ENCODE measurements around the gene ABCA13. TPM values are rescaled to one million over a fixed set of nuclear protein-coding genes. Genes with fewer than 3 reads are reported as not detected.

Gene ABCA13
- polyA plus RNA-seq, 1 donor (not counting 4 experiments of a cell fraction or from before 2014, with no cell fraction given), result 0.76 TPM

GRCh38 chr7:48667407-48667806 is 496.1 kb downstream of the ABCA13 start:
- H2AFZ ChIP-seq (ENCODE audit: control insufficient read depth, low read length), result no peak overlapping the region
- no peak overlapping the region for H3K27ac ChIP-seq (ENCODE audit: control insufficient read depth, insufficient read depth, low read length)
- FAIRE-seq, result no peak
- no peaks in the 10 kb centered on the region for H3K9me3 ChIP-seq (ENCODE audit: control insufficient read depth, low read depth, low read length)
- DNase-seq (ENCODE audit: low read depth, low spot score), result no peak
- H3K4me1 ChIP-seq (ENCODE audit: control insufficient read depth, extremely low read depth, insufficient read depth, low read length), result no peaks in the 10 kb centered on the region
- no peak for TF ChIP-seq CTCF (optimal IDR thresholded peaks at IDR 0.05 in 1 of 3, IDR thresholded peaks at IDR 0.05 in 1 of 3, conservative IDR thresholded peaks at IDR 0.05 in 1 of 3; ENCODE audit: extremely low read depth in 1 of 3, insufficient read depth in 2 of 3, low read length in 3 of 3)
- no peak for TF ChIP-seq EZH2 (IDR thresholded peaks at IDR 0.05; ENCODE audit: low read length)
- no peaks in the 10 kb centered on the region for H3K36me3 ChIP-seq (ENCODE audit: control insufficient read depth in 2 of 2, extremely low read depth in 1 of 2, insufficient read depth in 2 of 2, low read length in 2 of 2)
- H3K4me3 ChIP-seq (ENCODE audit: control insufficient read depth in 2 of 3, extremely low read depth in 1 of 3, insufficient read depth in 2 of 3, low read depth in 1 of 3, low read length in 3 of 3), result no peak overlapping the region
- H3K27me3 ChIP-seq (ENCODE audit: control insufficient read depth, extremely low read depth, insufficient read depth, low read length), result no peaks in the 10 kb centered on the region
- no peaks in the 10 kb centered on the region for H3K79me2 ChIP-seq (ENCODE audit: control insufficient read depth, insufficient read depth, low read length)
- no peak overlapping the region for H3K9ac ChIP-seq (ENCODE audit: control insufficient read depth, extremely low read depth, insufficient read depth, low read length)
- dilution Hi-C loops (cut with MboI; ENCODE audit: extremely low pct_ligation_motif_present, low sequenced_read_pairs), result no loop called here
- no peaks in the 10 kb centered on the region for H3K9me1 ChIP-seq (ENCODE audit: control insufficient read depth, extremely low read depth, insufficient read depth, low read length)
- H4K20me1 ChIP-seq (ENCODE audit: control insufficient read depth, extremely low read depth, insufficient read depth, low read length), result no peaks in the 10 kb centered on the region
- no peak overlapping the region for H3K4me2 ChIP-seq (ENCODE audit: control insufficient read depth, extremely low read depth, insufficient read depth, low read depth, low read length)

- Histone ChIP-seq H3K4me1 (ENCODE audit: control insufficient read depth, extremely low read depth, insufficient read depth, low read length) (no peaks in the 10 kb centered on the region), H3K27ac (ENCODE audit: control insufficient read depth, insufficient read depth, low read length) (no peak overlapping the region), H3K36me3 (ENCODE audit: control insufficient read depth in 2 of 2, extremely low read depth in 1 of 2, insufficient read depth in 2 of 2, low read length in 2 of 2) (no peaks in the 10 kb centered on the region), H3K4me2 (ENCODE audit: control insufficient read depth, extremely low read depth, insufficient read depth, low read depth, low read length) (no peak overlapping the region), H3K9me3 (ENCODE audit: control insufficient read depth, low read depth, low read length) (no peaks in the 10 kb centered on the region), H3K79me2 (ENCODE audit: control insufficient read depth, insufficient read depth, low read length) (no peaks in the 10 kb centered on the region), H3K9me1 (ENCODE audit: control insufficient read depth, extremely low read depth, insufficient read depth, low read length) (no peaks in the 10 kb centered on the region), H3K4me3 (ENCODE audit: control insufficient read depth in 2 of 3, extremely low read depth in 1 of 3, insufficient read depth in 2 of 3, low read depth in 1 of 3, low read length in 3 of 3) (no peak overlapping the region), H3K9ac (ENCODE audit: control insufficient read depth, extremely low read depth, insufficient read depth, low read length) (no peak overlapping the region), H3K27me3 (ENCODE audit: control insufficient read depth, extremely low read depth, insufficient read depth, low read length) (no peaks in the 10 kb centered on the region), H4K20me1 (ENCODE audit: control insufficient read depth, extremely low read depth, insufficient read depth, low read length) (no peaks in the 10 kb centered on the region), H2AFZ (ENCODE audit: control insufficient read depth, low read length) (no peak overlapping the region)
- FAIRE-seq (no peak), DNase-seq (ENCODE audit: low read depth, low spot score) (no peak)
- no peak for TF ChIP-seq EZH2 (IDR thresholded peaks at IDR 0.05; ENCODE audit: low read length)
- no peak for TF ChIP-seq CTCF (optimal IDR thresholded peaks at IDR 0.05 in 1 of 3, IDR thresholded peaks at IDR 0.05 in 1 of 3, conservative IDR thresholded peaks at IDR 0.05 in 1 of 3; ENCODE audit: extremely low read depth in 1 of 3, insufficient read depth in 2 of 3, low read length in 3 of 3)
- dilution Hi-C loops (cut with MboI; ENCODE audit: extremely low pct_ligation_motif_present, low sequenced_read_pairs), result no loop called here
Measured at GRCh38 chr7:48671656-48672055, 500.4 kb downstream of the ABCA13 start.
